Aorta (tissue), 5 donors: ENCODE results near the gene CTBP1. TPM values are rescaled to one million over a fixed set of nuclear protein-coding genes. Genes with fewer than 3 reads are reported as not detected.
A peak's percentile ranks its signal among the peaks of the same experiment; 100 is the strongest.

ENCODE experiments used
- ATAC-seq: fragments of 200-7000 bp; cut with Tn5 transposase; one replicate; pipeline ENCODE4 v1.9.1; 2022; ENCODE audit warnings: moderate library complexity; ENCODE audit not compliant: low FRiP score
- DNase-seq, 2 donors: peaks; one replicate each; pipeline ENCODE4 v3.0.0-alpha.2; 2020
- H3K27ac ChIP-seq, 2 donors: one replicate each; pipeline ENCODE4 v1.5.1; 2013; ENCODE audit warnings: low read length in 2 of 2, mild to moderate bottlenecking in 2 of 2, moderate library complexity in 2 of 2, control low read depth in 1 of 2, inconsistent platforms in 1 of 2, low read depth in 1 of 2
- H3K27me3 ChIP-seq, 2 donors: one replicate each; pipeline ENCODE4 v1.6.1; 2013; ENCODE audit warnings: control low read depth in 1 of 2, low read length in 1 of 2, mild to moderate bottlenecking in 1 of 2, moderate library complexity in 1 of 2; ENCODE audit not compliant: insufficient read depth in 2 of 2, control insufficient read depth in 1 of 2
- H3K36me3 ChIP-seq, 2 donors: one replicate each; pipeline ENCODE4 v1.6.1; 2013; ENCODE audit warnings: control low read depth in 1 of 2, low read length in 1 of 2, mild to moderate bottlenecking in 1 of 2; ENCODE audit not compliant: insufficient read depth in 2 of 2, control insufficient read depth in 1 of 2
- H3K4me1 ChIP-seq, 2 donors: one replicate each; pipeline ENCODE4 v1.6.1; 2013; ENCODE audit warnings: low read length in 2 of 2, control low read depth in 1 of 2, mild to moderate bottlenecking in 1 of 2, moderate library complexity in 1 of 2; ENCODE audit not compliant: insufficient read depth in 2 of 2, control insufficient read depth in 1 of 2
- H3K4me3 ChIP-seq, 2 donors: one replicate each; pipeline ENCODE4 v1.5.1; 2013; ENCODE audit warnings: low read length in 2 of 2, control low read depth in 1 of 2, mild to moderate bottlenecking in 1 of 2
- H3K9me3 ChIP-seq: one replicate; pipeline ENCODE4 v1.6.1; 2013; ENCODE audit warnings: mild to moderate bottlenecking, low read length; ENCODE audit not compliant: control insufficient read depth
- WGBS, 2 donors: extraction: QIAGEN DNeasy Blood & Tissue Kit; methylation state at CpG; one replicate each; pipeline ENCODE4 v1.1.7; 2013; 5-methylcytosine and 5-hydroxymethylcytosine counted together
- intact Hi-C, 2 donors: fragments of 100-400 bp; cut with DNase I; formaldehyde crosslinking; loops; one replicate each; pipeline versions ENCODE4 v1.14.2 to v1.15.0; 2022
- polyA plus RNA-seq, 2 donors: library from polyadenylated mRNA; stranded (reverse); fragments of 200-250 nt; gene quantifications; one replicate each; pipeline ENCODE4 v1.2.3, GENCODE V29; 2013
- total RNA-seq, 2 donors: library from RNA; stranded (reverse); fragmentation: NEBNext Ultra II Directional; extraction: Animal tissue kit (Norgen Biotek cat#: 25700); gene quantifications; one replicate each; pipeline ENCODE4 v1.2.1, GENCODE V29; 2021
- donor health status: healthy with polysubstance abuse.
- donor health status: Bipolar disorder and iron deficiency.
- donor health status: DM: no; HTN: no; CAD: no.
- donor health status: DM: no; HTN: no; CAD: no.
- donor health status: DM: yes; HTN: yes; CAD: no.

Gene CTBP1
- total and polyA plus RNA-seq, 4 donors, result 66.4 to 145 (median 104) TPM

DNA sequence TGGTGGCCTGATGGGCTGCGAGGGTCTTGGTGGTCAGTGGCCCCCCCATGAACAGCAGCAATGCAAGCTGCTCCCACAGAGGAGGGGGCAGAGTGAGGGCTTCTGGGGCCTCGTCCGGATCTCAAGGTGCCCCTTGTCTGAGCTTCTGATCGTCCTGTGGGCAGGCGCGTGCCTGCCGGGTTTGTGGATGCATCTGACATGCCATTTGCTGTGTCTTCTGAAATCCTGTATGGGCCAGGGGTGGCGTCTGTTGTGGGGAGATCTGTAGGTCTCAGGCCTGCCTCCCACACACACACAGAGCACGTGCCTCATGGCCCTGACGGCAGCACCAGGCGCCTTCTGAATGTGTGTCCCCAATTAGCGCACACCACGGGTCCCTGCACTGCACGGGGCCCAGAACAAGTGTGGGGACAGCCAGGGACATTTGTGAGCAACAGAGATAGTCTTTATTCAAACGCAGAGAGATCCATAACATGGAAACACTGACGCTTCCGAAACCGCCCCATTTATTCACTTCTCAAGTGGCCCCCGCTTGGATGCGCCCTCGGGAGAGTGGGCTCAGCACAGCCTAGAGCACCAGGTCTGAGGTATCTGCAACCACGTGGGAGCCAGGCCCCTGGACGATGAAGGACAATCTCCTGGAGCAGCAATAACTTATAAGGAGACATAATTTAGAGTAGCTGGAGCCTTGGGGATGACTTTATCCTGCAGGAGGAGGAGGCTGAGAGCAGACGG, 82.3 kb downstream of the CTBP1 start:
- no peak overlapping the region for H3K4me3 ChIP-seq
- H3K4me1 ChIP-seq, result no peaks in the 10 kb centered on the region
- H3K36me3 ChIP-seq, result no peaks in the 10 kb centered on the region
- ATAC-seq (no peak), DNase-seq (peak in 1 of 2 donors; percentile 73)
- H3K27ac ChIP-seq, result no peak overlapping the region
- no peaks in the 10 kb centered on the region for H3K27me3 ChIP-seq
- WGBS, 2 donors, result 62 to 64% methylated on average over 24 of the region's 24 CpGs
- intact Hi-C loops, result loop anchor here (2.0 to 10.0 kb wide), 5 partner anchors 26 to 178 kb away; partner anchors contain the start of genes UVSSA (in 2 of the 2) and CTBP1 (in 1 of the 2)
- H3K9me3 ChIP-seq, result no peaks in the 10 kb centered on the region

DNA sequence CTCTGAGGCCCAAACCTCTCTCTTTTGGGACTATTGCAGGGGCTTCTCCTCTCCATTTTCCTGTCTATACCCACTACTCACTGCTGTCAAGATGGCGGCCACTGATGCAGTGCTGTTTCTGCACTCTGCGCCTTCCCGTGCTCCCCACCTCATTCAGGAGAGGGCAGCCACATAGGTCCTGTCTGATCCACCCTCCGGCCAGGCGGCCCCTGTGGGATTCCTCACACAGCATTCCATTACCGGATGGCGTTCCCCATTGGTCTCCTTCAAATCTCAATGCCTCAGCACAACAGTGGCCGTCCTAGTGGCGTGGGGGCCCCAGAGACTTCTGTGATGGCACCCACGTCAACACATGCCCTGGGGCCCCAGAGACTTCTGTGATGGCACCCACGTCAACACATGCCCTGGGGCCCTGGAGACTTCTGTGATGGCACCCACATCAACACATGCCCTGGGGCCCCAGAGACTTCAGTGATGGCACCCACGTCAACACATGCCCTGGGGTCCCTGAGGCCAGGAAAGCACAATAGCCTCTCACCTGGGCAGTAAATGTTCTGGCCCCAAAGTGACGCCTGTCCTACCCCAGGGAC, 83.9 kb downstream of the CTBP1 start:
- ATAC-seq (no peak), DNase-seq (no peak)
- Histone ChIP-seq H3K4me1 (no peaks in the 10 kb centered on the region), H3K27me3 (no peaks in the 10 kb centered on the region), H3K9me3 (no peaks in the 10 kb centered on the region), H3K36me3 (no peaks in the 10 kb centered on the region), H3K27ac (no peak overlapping the region), H3K4me3 (no peak overlapping the region)
- intact Hi-C loops, result loop anchor here (5.0 to 10.0 kb wide), 3 partner anchors 47 to 180 kb away; partner anchors contain the start of genes UVSSA (in 2 of the 2) and CTBP1 (in 1 of the 2)
- 85 to 98% methylated on average over 13 of the region's 13 CpGs for WGBS, 2 donors

DNA sequence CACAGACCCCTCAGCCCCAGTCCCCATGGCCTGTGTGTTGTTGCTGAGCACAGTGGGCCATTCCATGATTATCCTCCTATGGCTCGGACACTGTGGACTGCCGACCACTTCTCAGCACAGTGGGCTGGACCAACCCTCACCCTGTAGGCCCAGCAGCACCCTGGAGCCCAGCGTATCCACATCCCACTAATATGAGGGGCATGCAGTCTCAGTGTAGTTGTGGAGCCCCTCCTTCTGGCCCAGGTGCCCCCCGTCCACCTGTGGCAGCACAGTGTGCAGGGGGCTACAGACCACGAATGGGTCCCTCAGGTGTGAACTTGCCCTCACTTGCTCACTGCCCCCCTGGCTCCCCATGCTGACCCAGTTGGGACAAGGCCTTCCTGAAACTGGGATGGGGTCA, 84.5 kb downstream of the CTBP1 start:
- Histone ChIP-seq H3K9me3 (no peaks in the 10 kb centered on the region), H3K4me1 (no peaks in the 10 kb centered on the region), H3K27ac (no peak overlapping the region), H3K4me3 (no peak overlapping the region), H3K36me3 (no peaks in the 10 kb centered on the region), H3K27me3 (no peaks in the 10 kb centered on the region)
- 96 to 98% methylated on average over 5 of the region's 5 CpGs for WGBS, 2 donors
- DNase-seq (no peak), ATAC-seq (no peak)
- intact Hi-C loops, result loop anchor here (10.0 kb wide), 1 partner anchor 180 kb away; the partner anchor contains the start of gene UVSSA (in 2 of the 2)

DNA sequence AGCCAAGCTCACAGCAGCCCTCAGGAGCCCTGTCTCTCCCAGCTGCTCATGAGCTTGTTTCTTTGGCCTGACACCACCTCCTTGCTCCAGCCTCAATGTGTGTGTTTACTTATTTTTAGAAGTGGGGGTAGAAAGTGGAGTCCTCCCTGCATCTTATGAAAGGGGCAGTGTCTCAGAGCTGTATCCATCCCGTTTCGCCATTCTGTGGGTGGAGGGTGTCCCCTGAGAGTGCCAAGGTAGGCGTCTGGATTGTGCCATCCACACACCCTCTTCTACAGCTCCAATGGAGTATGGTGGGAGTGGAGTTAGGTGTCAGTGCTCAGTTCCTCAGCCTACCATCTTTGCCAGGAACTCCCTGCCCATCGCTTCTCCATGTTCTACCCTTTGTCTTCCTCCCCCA, 84.9 kb downstream of the CTBP1 start:
- no peaks in the 10 kb centered on the region for H3K27me3 ChIP-seq
- H3K9me3 ChIP-seq, result no peaks in the 10 kb centered on the region
- intact Hi-C loops, result loop anchor here (10.0 kb wide), 1 partner anchor 181 kb away; the partner anchor contains the start of gene UVSSA (in 2 of the 2)
- DNase-seq (no peak), ATAC-seq (no peak)
- no peak overlapping the region for H3K4me3 ChIP-seq
- 88% methylated on average over 4 of the region's 4 CpGs for WGBS, 2 donors
- no peak overlapping the region for H3K27ac ChIP-seq
- H3K36me3 ChIP-seq, result no peaks in the 10 kb centered on the region
- H3K4me1 ChIP-seq, result no peaks in the 10 kb centered on the region

Other genes starting within 250 kb of the CTBP1 start
- gene FGFRL1, start 237.5 kb downstream of the CTBP1 start, total RNA-seq, result 10 to 100 TPM; 28.9 to 32.9 TPM
- 10 to 100 TPM in 1 of 2 donors, 1 to 10 TPM in 1; 6.9 to 19.5 TPM for gene FGFRL1, start 237.5 kb downstream of the CTBP1 start, polyA plus RNA-seq
- gene RNF212, start 135.6 kb downstream of the CTBP1 start, total RNA-seq, result 1 to 10 TPM; 1.3 to 8.9 TPM
- gene RNF212, start 135.6 kb downstream of the CTBP1 start, polyA plus RNA-seq, result under 1 TPM in 1 of 2 donors, not detected in 1; 0.74 TPM
- 10 to 100 TPM in 1 of 2 donors, 1 to 10 TPM in 1; 5.7 to 40.8 TPM for gene SPON2, start 76.5 kb downstream of the CTBP1 start, total RNA-seq
- 1 to 10 TPM; 4.9 to 5.4 TPM for gene SPON2, start 76.5 kb downstream of the CTBP1 start, polyA plus RNA-seq
- 10 to 100 TPM; 49.8 to 61.3 TPM for gene MAEA, start 40.8 kb upstream of the CTBP1 start, total RNA-seq
- gene MAEA, start 40.8 kb upstream of the CTBP1 start, polyA plus RNA-seq, result 10 to 100 TPM; 32.4 to 62.0 TPM
- gene UVSSA, start 98.1 kb upstream of the CTBP1 start, total RNA-seq, result 10 to 100 TPM; 19.9 to 33.5 TPM
- 10 to 100 TPM in 1 of 2 donors, 1 to 10 TPM in 1; 2.3 to 12.7 TPM for gene UVSSA, start 98.1 kb upstream of the CTBP1 start, polyA plus RNA-seq
- not detected for gene NKX1-1, start 157.3 kb upstream of the CTBP1 start, total RNA-seq
- gene NKX1-1, start 157.3 kb upstream of the CTBP1 start, polyA plus RNA-seq, result not detected